ENCODE results near the gene MAGEA9.
"Not testable (repeated sequence)": the region's sequence is repeated elsewhere in the genome, so short reads cannot be mapped to it uniquely, and the experiment has no call there.

The MAGEA9 gene

GRCh38 chrX:149807747-149808458, 26.2 kb downstream of the MAGEA9 start:
- in situ Hi-C loops (cut with MboI; ENCODE audit: low sequenced_read_pairs): no loop called here

DNA sequence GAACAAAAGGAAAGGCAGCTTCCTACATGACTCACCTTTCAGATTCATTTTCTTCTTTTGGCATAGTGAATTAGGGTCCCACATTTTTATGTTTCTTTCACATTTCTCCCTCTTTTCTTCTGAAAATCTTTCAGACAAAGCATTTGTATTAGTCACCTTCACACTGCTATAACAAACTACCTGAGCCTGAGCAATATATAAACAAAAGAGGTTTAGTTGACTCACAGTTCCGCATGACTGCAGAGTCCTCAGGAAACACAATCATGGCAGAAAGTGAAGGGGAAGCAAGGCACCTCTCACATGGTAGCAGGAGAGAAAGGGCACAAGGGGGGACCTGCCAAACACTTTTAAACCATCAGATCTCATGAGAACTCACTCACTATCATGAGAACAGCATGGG, 36.9 kb downstream of the MAGEA9 start:
- in situ Hi-C loops (cut with MboI; ENCODE audit: low sequenced_read_pairs): no loop called here

DNA sequence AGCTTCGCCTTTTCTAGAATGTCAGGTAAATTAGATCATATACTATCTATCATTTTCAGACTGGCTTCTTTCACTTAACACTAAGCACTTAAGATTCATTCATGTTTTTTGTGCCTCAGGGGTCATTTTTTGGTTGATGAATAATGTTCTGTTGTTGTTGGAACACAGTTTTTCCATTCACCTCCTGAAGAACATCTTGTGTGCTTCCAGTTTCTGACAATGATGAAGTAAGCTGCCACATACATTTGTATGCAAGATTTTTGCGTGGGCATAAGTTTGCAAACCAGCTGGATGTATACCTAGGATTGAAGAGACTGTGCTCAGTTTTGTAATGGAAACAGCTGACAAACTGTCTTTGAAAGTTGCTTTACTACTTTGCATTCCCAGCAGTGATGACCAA, 37.6 kb downstream of the MAGEA9 start:
- in situ Hi-C loops (cut with MboI; ENCODE audit: low sequenced_read_pairs): no loop called here

DNA sequence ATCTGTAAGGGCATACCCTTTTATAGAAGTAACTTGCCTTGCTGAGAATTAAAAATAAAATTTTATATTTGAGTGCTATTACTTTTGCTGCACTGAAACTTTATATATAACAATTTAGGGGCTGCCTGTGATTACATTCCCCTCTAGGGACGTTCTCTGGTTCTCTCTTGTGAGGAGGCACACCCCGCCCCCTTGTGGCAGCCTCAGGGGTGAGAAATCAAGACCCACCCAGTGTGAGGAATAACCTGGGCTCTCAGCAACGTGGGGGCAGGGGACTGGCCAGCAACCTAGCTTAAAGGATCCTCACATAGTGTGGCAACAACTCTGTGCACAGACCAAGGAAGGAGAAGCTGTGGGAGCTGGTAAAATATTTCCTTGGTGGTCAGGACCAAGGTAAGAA, 43.7 kb downstream of the MAGEA9 start:
- in situ Hi-C loops (cut with MboI; ENCODE audit: low sequenced_read_pairs): no loop called here

DNA sequence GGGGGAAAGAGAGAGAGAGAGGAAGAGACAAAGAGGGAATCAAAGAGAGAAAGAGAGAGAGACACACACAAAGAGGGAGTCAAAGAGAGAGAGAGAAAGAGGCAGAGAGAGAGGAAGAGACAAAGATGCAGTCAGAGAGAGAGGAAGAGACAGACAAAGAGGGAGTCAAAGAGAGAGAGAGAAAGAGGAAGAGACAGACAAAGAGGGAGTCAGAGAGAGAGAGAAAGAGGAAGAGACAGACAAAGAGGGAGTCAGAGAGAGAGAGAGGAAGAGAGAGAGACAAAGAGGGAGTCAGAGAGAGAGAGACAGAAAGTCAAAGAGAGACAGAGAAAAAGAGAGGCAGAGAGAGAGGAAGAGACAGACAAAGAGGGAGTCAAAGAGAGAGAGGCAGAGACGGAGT, 45.5 kb downstream of the MAGEA9 start:
- in situ Hi-C loops (cut with MboI; ENCODE audit: low sequenced_read_pairs): no loop called here

DNA sequence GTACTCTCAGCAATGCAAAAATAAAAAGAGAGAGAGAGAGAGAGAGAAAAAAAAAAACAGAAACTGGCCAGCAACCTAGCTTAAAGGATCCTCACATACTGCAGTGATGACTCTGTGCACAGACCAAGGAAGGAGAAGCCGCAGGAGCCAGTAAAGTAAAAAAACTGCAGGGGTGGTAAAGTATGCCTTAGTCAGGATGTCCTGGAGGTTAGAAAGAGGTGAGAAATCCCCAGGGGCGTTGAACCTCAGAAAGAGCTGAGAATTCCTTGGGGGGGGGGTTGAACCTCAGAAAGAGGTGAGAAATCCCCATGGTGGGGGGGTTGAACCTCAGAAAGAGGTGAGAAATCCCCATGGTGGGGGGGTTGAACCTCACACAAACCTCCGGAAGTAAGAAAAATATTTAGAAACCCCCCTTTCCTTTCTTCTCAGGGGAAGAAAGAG, 48.0 kb downstream of the MAGEA9 start:
- in situ Hi-C loops (cut with MboI; ENCODE audit: low sequenced_read_pairs): no loop called here

GRCh38 chrX:149830192-149830873, 48.6 kb downstream of the MAGEA9 start:
- in situ Hi-C loops (cut with MboI; ENCODE audit: low sequenced_read_pairs): no loop called here

DNA sequence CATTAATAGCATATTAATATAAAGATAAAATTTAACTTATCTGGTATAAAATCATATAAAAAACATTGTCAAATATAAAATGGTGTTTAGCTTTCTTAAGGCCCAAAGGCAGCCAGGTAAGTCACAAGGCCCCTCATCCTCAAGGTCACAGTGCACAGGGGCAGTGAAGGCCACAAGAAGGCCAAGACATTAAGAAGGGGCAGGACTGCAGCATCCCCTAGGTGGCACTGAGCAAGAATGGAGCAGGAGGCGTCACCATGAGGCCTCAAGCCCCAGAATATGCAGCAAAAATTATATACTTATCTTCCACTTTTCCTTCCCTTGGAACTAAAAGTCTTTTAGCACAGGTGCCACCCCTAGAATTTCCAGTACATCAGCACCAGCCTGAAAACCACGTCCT, 49.7 kb downstream of the MAGEA9 start:
- in situ Hi-C loops (cut with MboI; ENCODE audit: low sequenced_read_pairs): no loop called here

DNA sequence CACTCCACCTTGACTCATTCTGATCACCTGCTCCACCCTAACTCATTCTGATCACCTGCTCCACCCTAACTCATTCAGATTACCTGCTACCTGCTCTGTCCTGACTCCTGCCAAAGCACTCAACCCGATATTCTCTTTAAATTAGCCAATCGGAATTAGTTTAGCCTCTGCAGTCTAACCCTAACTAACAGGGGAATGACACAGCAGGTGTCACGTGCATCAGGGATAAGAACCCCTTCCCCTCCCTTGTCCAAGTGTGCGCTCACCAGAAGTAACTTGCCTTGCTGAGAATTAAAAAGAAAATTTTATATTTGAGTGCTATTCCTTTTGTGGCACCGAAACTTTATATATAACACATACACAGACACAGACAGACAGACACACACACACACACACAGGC, 55.0 kb downstream of the MAGEA9 start:
- in situ Hi-C loops (cut with MboI; ENCODE audit: low sequenced_read_pairs): not testable (repeated sequence)

- in situ Hi-C loops (cut with MboI; ENCODE audit: low sequenced_read_pairs): no loop called here
These were observed 55.4 kb downstream of the MAGEA9 start for GRCh38 chrX:149837167-149837566.
